Measurements from ENCODE around the gene MORC3. TPM values are rescaled to one million over a fixed set of nuclear protein-coding genes. Genes with fewer than 3 reads are reported as not detected.

MORC3 gene
- total RNA-seq, 1 donor from 2014 or later, result 42.3 TPM

- Histone ChIP-seq H3K27ac (no peak overlapping the region), H3K4me1 (no peaks in the 10 kb centered on the region), H3K27me3 (ENCODE audit: low read depth) (no peaks in the 10 kb centered on the region), H3K9me3 (no peaks in the 10 kb centered on the region), H3K4me3 (no peak overlapping the region), H3K36me3 (peaks cover 95% of the 10 kb centered on the region)
- intact Hi-C loops (cut with DNase I), result no loop called here
- ATAC-seq, result no peak
- no peak for DNase-seq
- TF ChIP-seq CTCF (IDR thresholded peaks at IDR 0.05), result no peak
These were observed 35.1 kb downstream of the MORC3 start for GRCh38 chr21:36354918-36355680.

- Histone ChIP-seq H3K27me3 (ENCODE audit: low read depth) (no peaks in the 10 kb centered on the region), H3K4me3 (no peak overlapping the region), H3K27ac (no peak overlapping the region), H3K9me3 (no peaks in the 10 kb centered on the region), H3K4me1 (no peaks in the 10 kb centered on the region), H3K36me3 (peaks cover 95% of the 10 kb centered on the region)
- DNase-seq (no peak), ATAC-seq (no peak)
- TF ChIP-seq CTCF (IDR thresholded peaks at IDR 0.05), result no peak
- intact Hi-C loops (cut with DNase I), result no loop called here
These were observed 35.9 kb downstream of the MORC3 start for GRCh38 chr21:36355868-36356267.

GRCh38 chr21:36359185-36359584, 39.2 kb downstream of the MORC3 start:
- H3K4me1 ChIP-seq, result no peaks in the 10 kb centered on the region
- no peaks in the 10 kb centered on the region for H3K27me3 ChIP-seq (ENCODE audit: low read depth)
- TF ChIP-seq CTCF (IDR thresholded peaks at IDR 0.05), result no peak
- H3K27ac ChIP-seq, result no peak overlapping the region
- ATAC-seq, result no peak
- no peaks in the 10 kb centered on the region for H3K9me3 ChIP-seq
- peaks cover 97% of the 10 kb centered on the region for H3K36me3 ChIP-seq
- DNase-seq, result no peak
- intact Hi-C loops (cut with DNase I), result no loop called here
- H3K4me3 ChIP-seq, result no peak overlapping the region

- H3K36me3 ChIP-seq, result peaks cover 100% of the 10 kb centered on the region
- H3K9me3 ChIP-seq, result no peaks in the 10 kb centered on the region
- no peaks in the 10 kb centered on the region for H3K4me1 ChIP-seq
These were observed 49.2 kb downstream of the MORC3 start for GRCh38 chr21:36369064-36369685.

GRCh38 chr21:36375994-36376393, 56.0 kb downstream of the MORC3 start:
- H3K9me3 ChIP-seq, result no peaks in the 10 kb centered on the region
- H3K27ac ChIP-seq, result no peak overlapping the region
- DNase-seq, result no peak
- no peak overlapping the region for H3K4me3 ChIP-seq
- no peaks in the 10 kb centered on the region for H3K27me3 ChIP-seq (ENCODE audit: low read depth)
- intact Hi-C loops (cut with DNase I), result no loop called here
- no peak for ATAC-seq
- H3K4me1 ChIP-seq, result no peaks in the 10 kb centered on the region
- TF ChIP-seq CTCF (IDR thresholded peaks at IDR 0.05), result no peak
- H3K36me3 ChIP-seq, result peaks cover 73% of the 10 kb centered on the region

More at GRCh38 chr21:36369064-36369685, 49.2 kb downstream of the MORC3 start:
- no peak for TF ChIP-seq CTCF (IDR thresholded peaks at IDR 0.05)
- ATAC-seq (no peak), DNase-seq (no peak)
- H3K4me3 ChIP-seq, result no peak overlapping the region
- intact Hi-C loops (cut with DNase I), result no loop called here
- no peaks in the 10 kb centered on the region for H3K27me3 ChIP-seq (ENCODE audit: low read depth)
- no peak overlapping the region for H3K27ac ChIP-seq

Data from lower lobe of right lung (tissue), 2 donors.